H1 (cell line): ENCODE measurements around the gene KIAA1671. TPM values are rescaled to one million over a fixed set of nuclear protein-coding genes. Genes with fewer than 3 reads are reported as not detected.
A peak's percentile ranks its signal among the peaks of the same experiment; 100 is the strongest.

ENCODE experiments used
- CTCF ChIA-PET: fragments of 300-600 bp; sonication (Branson Sonifier 250); formaldehyde crosslinking; loops from one replicate; lab custom pipeline; 2021; ENCODE audit not compliant: partially characterized antibody; lab: Charles Lee
- POLR2A ChIA-PET: fragments of 300-600 bp; sonication (Branson Sonifier 250); formaldehyde crosslinking; loops from one replicate; lab custom pipeline; 2021; ENCODE audit warnings: inconsistent platforms; ENCODE audit not compliant: partially characterized antibody; lab: Charles Lee
- DNase-seq, 2 experiments: peaks; one replicate each; pipeline versions ENCODE4 v3.0.0 to v3.0.0-alpha.2; 2010 to 2022; ENCODE audit warnings: low spot score in 2 of 2, low read depth in 1 of 2, mixed read lengths in 1 of 2
- FAIRE-seq: peaks from 2 replicates; lab custom pipeline; 2011; peaks lifted over from hg19 to GRCh38; lab: Jason Lieb, UNC
- H2AFZ ChIP-seq: 2 replicates; pipeline ENCODE4 v1.8.1; 2012; ENCODE audit warnings: low read length, inconsistent platforms
- H2AK5ac ChIP-seq: 2 replicates; pipeline ENCODE4 v1.6.1; 2013; ENCODE audit warnings: low read depth, low read length
- H2BK120ac ChIP-seq: replicated peaks from 2 replicates; pipeline ENCODE3; 2013; ENCODE audit warnings: low read depth, low read length, inconsistent platforms
- H2BK12ac ChIP-seq: 2 replicates; pipeline ENCODE4 v1.6.1; 2013; ENCODE audit warnings: low read depth, low read length
- H2BK15ac ChIP-seq: 2 replicates; pipeline ENCODE4 v1.6.1; 2013; ENCODE audit warnings: low read length
- H2BK20ac ChIP-seq: 2 replicates; pipeline ENCODE4 v1.6.1; 2013; ENCODE audit warnings: low read length
- H2BK5ac ChIP-seq: 2 replicates; pipeline ENCODE4 v1.6.1; 2013; ENCODE audit warnings: low read depth, low read length
- H3K14ac ChIP-seq: 2 replicates; pipeline ENCODE4 v1.6.1; 2013; ENCODE audit warnings: inconsistent platforms; ENCODE audit not compliant: insufficient read length
- H3K18ac ChIP-seq: 2 replicates; pipeline ENCODE4 v1.6.1; 2013; ENCODE audit warnings: low read length; ENCODE audit errors: extremely low read depth
- H3K23ac ChIP-seq: 2 replicates; pipeline ENCODE4 v1.6.1; 2013; ENCODE audit warnings: inconsistent platforms; ENCODE audit not compliant: insufficient read length
- H3K23me2 ChIP-seq: 2 replicates; pipeline ENCODE4 v1.6.1; 2013; ENCODE audit warnings: low read depth, low read length
- H3K27ac ChIP-seq: 2 replicates; pipeline ENCODE4 v1.6.1; 2011; ENCODE audit warnings: low read depth, low read length, inconsistent platforms
- H3K27me3 ChIP-seq, 4 experiments: replicated peaks in 1 of 4; 1 replicate in 1 of 4; 2 replicates in 3 of 4; pipeline versions ENCODE4 v1.6.1 to v1.8.1; 2011 to 2013; ENCODE audit warnings: low read length in 3 of 4, mild to moderate bottlenecking in 3 of 4, inconsistent platforms in 2 of 4, mixed read lengths in 2 of 4, moderate library complexity in 1 of 4; ENCODE audit not compliant: control insufficient read depth in 3 of 4, insufficient read depth in 3 of 4; ENCODE audit errors: extremely low read depth in 1 of 4
- H3K36me3 ChIP-seq, 4 experiments: 2 replicates each; pipeline versions ENCODE4 v1.6.1 to v1.8.1; 2011 to 2013; ENCODE audit warnings: mild to moderate bottlenecking in 4 of 4, low read length in 3 of 4, moderate library complexity in 2 of 4, control low read depth in 1 of 4, inconsistent platforms in 1 of 4; ENCODE audit not compliant: insufficient read depth in 4 of 4, control insufficient read depth in 2 of 4
- H3K4ac ChIP-seq: replicated peaks from 2 replicates; pipeline ENCODE3; 2013; ENCODE audit warnings: low read length, low read depth, mixed read lengths, inconsistent platforms; ENCODE audit not compliant: insufficient read length
- H3K4me1 ChIP-seq, 4 experiments: replicated peaks in 1 of 4; 1 replicate in 1 of 4; 2 replicates in 3 of 4; pipeline versions ENCODE4 v1.6.1 to v1.8.1; 2011 to 2013; ENCODE audit warnings: low read length in 3 of 4, inconsistent platforms in 2 of 4, mixed read lengths in 1 of 4; ENCODE audit not compliant: insufficient read depth in 4 of 4, control insufficient read depth in 3 of 4
- H3K4me2 ChIP-seq, 2 experiments: 2 replicates each; pipeline versions ENCODE4 v1.6.1 to v1.8.1; 2011 to 2013; ENCODE audit warnings: low read depth in 2 of 2, low read length in 2 of 2, control low read depth in 1 of 2, inconsistent platforms in 1 of 2, mild to moderate bottlenecking in 1 of 2; ENCODE audit not compliant: insufficient read depth in 1 of 2
- H3K4me3 ChIP-seq, 4 experiments: fragments of 200-600, 300-600 bp in 1 of 4; sonication (generic), shearing (Covaris generic), sonication (Bioruptor Twin) in 1 of 4; 2 replicates each; pipeline versions ENCODE4 v1.5.1 to v1.8.1; 2011 to 2016; ENCODE audit warnings: low read length in 4 of 4, low read depth in 3 of 4, control low read depth in 2 of 4, inconsistent platforms in 2 of 4, mild to moderate bottlenecking in 2 of 4, mixed read lengths in 1 of 4, moderate library complexity in 1 of 4; ENCODE audit not compliant: insufficient read depth in 2 of 4; ENCODE audit errors: extremely low read depth in 1 of 4
- H3K56ac ChIP-seq: replicated peaks from 2 replicates; pipeline ENCODE3; 2013; ENCODE audit warnings: low read depth, mild to moderate bottlenecking, mixed read lengths, low read length, inconsistent platforms; ENCODE audit not compliant: insufficient read length
- H3K79me1 ChIP-seq: 2 replicates; pipeline ENCODE4 v1.6.1; 2013; ENCODE audit warnings: low read depth, low read length, control low read depth
- H3K79me2 ChIP-seq, 2 experiments: 2 replicates each; pipeline versions ENCODE4 v1.6.1 to v1.8.1; 2012 to 2013; ENCODE audit warnings: low read length in 2 of 2, mild to moderate bottlenecking in 2 of 2, inconsistent platforms in 1 of 2; ENCODE audit not compliant: insufficient read depth in 2 of 2, control insufficient read depth in 1 of 2
- H3K9ac ChIP-seq, 4 experiments: replicated peaks in 1 of 4; 1 replicate in 1 of 4; 2 replicates in 3 of 4; pipeline versions ENCODE4 v1.6.1 to v1.8.1; 2011 to 2013; ENCODE audit warnings: low read depth in 3 of 4, low read length in 3 of 4, control low read depth in 2 of 4, mild to moderate bottlenecking in 2 of 4, moderate library complexity in 2 of 4, inconsistent platforms in 1 of 4; ENCODE audit errors: extremely low read depth in 1 of 4
- H3K9me3 ChIP-seq, 2 experiments: 2 replicates each; pipeline versions ENCODE4 v1.6.1 to v1.8.1; 2012 to 2013; ENCODE audit warnings: mild to moderate bottlenecking in 2 of 2, moderate library complexity in 2 of 2, control low read depth in 1 of 2, inconsistent platforms in 1 of 2, low read depth in 1 of 2, low read length in 1 of 2, mixed read lengths in 1 of 2; ENCODE audit not compliant: insufficient read depth in 2 of 2
- H4K20me1 ChIP-seq, 2 experiments: replicated peaks in 1 of 2; 2 replicates each; pipeline versions ENCODE3 to v1.8.1; 2011 to 2013; ENCODE audit warnings: inconsistent platforms in 2 of 2, low read length in 2 of 2, mild to moderate bottlenecking in 1 of 2; ENCODE audit not compliant: insufficient read depth in 2 of 2, control insufficient read depth in 1 of 2
- H4K5ac ChIP-seq: 2 replicates; pipeline ENCODE4 v1.6.1; 2013; ENCODE audit warnings: low read length, low read depth, mixed read lengths, inconsistent platforms; ENCODE audit not compliant: insufficient read length
- H4K8ac ChIP-seq: 2 replicates; pipeline ENCODE4 v1.8.0; 2013; ENCODE audit warnings: mild to moderate bottlenecking, moderate library complexity, low read length, inconsistent platforms; ENCODE audit not compliant: insufficient read depth; ENCODE audit errors: extremely low read depth
- H4K91ac ChIP-seq: replicated peaks from 2 replicates; pipeline ENCODE3; 2013; ENCODE audit warnings: low read length, mixed read lengths, inconsistent platforms; ENCODE audit not compliant: insufficient read length
- EZH2 ChIP-seq: fragments of 200-600 bp; sonication (generic); IDR thresholded peaks from 2 replicates; pipeline ENCODE4 v1.7.1; 2012; ENCODE audit warnings: low read depth, mild to moderate bottlenecking, moderate library complexity, low read length, inconsistent platforms; ENCODE audit not compliant: severe bottlenecking
- WGBS, 2 experiments: shearing (Covaris generic) in 1 of 2; methylation state at CpG; one replicate each; pipeline versions ENCODE4 v1.1.6 to v1.1.7; 2013 to 2015; ENCODE audit warnings: low lambda C conversion rate in 2 of 2, mixed read lengths in 2 of 2, inconsistent platforms in 1 of 2, low coverage in 1 of 2, missing lambda C conversion rate in 1 of 2; ENCODE audit not compliant: insufficient replicate concordance in 2 of 2, insufficient coverage in 1 of 2, insufficient read length in 1 of 2; ENCODE audit errors: extremely low coverage in 1 of 2, missing lambda C conversion rate in 1 of 2; 5-methylcytosine and 5-hydroxymethylcytosine counted together
- polyA plus RNA-seq, 7 experiments: library from polyadenylated mRNA; depleted of rRNA in 3 of 7; stranded (reverse) in 5 of 7; unstranded in 2 of 7; fragments of >200 nt in 5 of 7; fragments of 200-250 nt in 2 of 7; gene quantifications; 1 replicate in 5 of 7; 2 replicates in 1 of 7; 4 replicates in 1 of 7; pipeline versions ENCODE4 v1.2.1 to v1.2.3, GENCODE V29; 2011 to 2013; ENCODE audit warnings: missing spikeins in 2 of 7, mixed read lengths in 2 of 7
- total RNA-seq: library from RNA; stranded (reverse); fragmentation: NEBNext Ultra II Directional; extraction: Animal tissue kit (Norgen Biotek cat#: 25700); gene quantifications from 2 replicates; pipeline ENCODE4 v1.2.1, GENCODE V29; 2021

Gene KIAA1671
- total and polyA plus RNA-seq, 2 of the 8 experiments (the other 6 are each of a cell fraction or from before 2014, with no cell fraction given), result 6.4 to 23.9 TPM

DNA sequence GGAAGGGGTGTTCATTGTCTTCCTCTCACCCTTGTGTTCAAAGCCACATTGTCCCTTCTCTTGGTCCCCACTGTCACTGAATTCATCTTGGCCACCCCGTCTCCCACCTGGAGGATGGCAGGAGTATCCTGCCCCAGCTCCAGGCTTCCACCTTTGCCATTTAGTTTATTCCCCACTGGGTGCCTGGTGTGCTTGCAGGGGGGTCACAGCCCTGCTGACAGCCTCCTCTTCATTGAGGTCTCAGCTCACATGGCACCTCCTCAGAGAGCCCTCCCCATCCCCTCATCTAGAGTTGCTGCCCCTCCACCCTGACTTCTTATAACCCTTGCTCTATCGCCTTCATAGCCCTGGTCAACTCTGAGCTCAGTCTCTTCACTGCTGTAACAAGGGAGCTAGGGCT lies 36.6 kb downstream of the KIAA1671 start:
- DNase-seq, result no peak

More for the DNA sequence above, 36.6 kb downstream of the KIAA1671 start:
- H2BK120ac ChIP-seq, result no peak overlapping the region
- no peak overlapping the region for H3K4me3 ChIP-seq
- no peaks in the 10 kb centered on the region for H3K36me3 ChIP-seq
- H2BK5ac ChIP-seq, result no peak overlapping the region
- FAIRE-seq, result no peak
- no peak overlapping the region; the same call in 1 of the 2 replicates for H3K27ac ChIP-seq
- H3K23ac ChIP-seq, result no peak overlapping the region
- peaks cover 2% of the 10 kb centered on the region; the same call in 1 of the 2 replicates for H3K23me2 ChIP-seq
- H2AK5ac ChIP-seq, result no peak overlapping the region
- H4K20me1 ChIP-seq, result no peaks in the 10 kb centered on the region
- H2BK12ac ChIP-seq, result no peak overlapping the region
- H3K14ac ChIP-seq, result no peak overlapping the region
- 82% methylated on average over 2 of the region's 2 CpGs; no CpG with 5 or more reads in 1 of the 2 experiments for WGBS, 2 experiments
- peaks cover 0 to 5% of the 10 kb centered on the region in 2 experiments; a peak in 1 of 4 replicates for H3K79me2 ChIP-seq
- H3K9me3 ChIP-seq, result no peaks in the 10 kb centered on the region
- H3K9ac ChIP-seq, result no peak overlapping the region
- TF ChIP-seq EZH2, result no peak
- ChIA-PET POLR2A (interaction anchor here (0.8 to 1.6 kb wide), 2 partner anchors 16 to 35 kb away, joined by 4 read pairs; no protein-coding TSS in a partner anchor), CTCF (interaction anchor here (0.8 to 2.1 kb wide), 8 partner anchors 13 to 139 kb away, joined by 3 to 6 read pairs (median 4); no protein-coding TSS in a partner anchor)
- H3K79me1 ChIP-seq, result peaks cover 4% of the 10 kb centered on the region
- H2AFZ ChIP-seq, result no peak overlapping the region
- H3K4me1 ChIP-seq, result peaks cover 0 to 2% (median 1%) of the 10 kb centered on the region in 4 experiments; a peak in 3 of 7 replicates
- no peak overlapping the region for H3K56ac ChIP-seq
- H3K4ac ChIP-seq, result no peak overlapping the region
- no peak overlapping the region for H4K5ac ChIP-seq
- no peak overlapping the region for H4K91ac ChIP-seq
- H3K18ac ChIP-seq, result no peak overlapping the region
- H2BK15ac ChIP-seq, result no peak overlapping the region
- H3K4me2 ChIP-seq, result no peak overlapping the region
- no peaks in the 10 kb centered on the region for H3K27me3 ChIP-seq
- H4K8ac ChIP-seq, result peak overlapping the region; percentile 35; the same call in 1 of the 2 replicates
- 0 out of 2 replicates have a peak overlapping the region, but pooled peaks have one; percentile 48 for H2BK20ac ChIP-seq
